AG04450 (cell line): Measurements from ENCODE around the gene ATP12A. TPM values are rescaled to one million over a fixed set of nuclear protein-coding genes. Genes with fewer than 3 reads are reported as not detected.
A peak's percentile ranks its signal among the peaks of the same experiment; 100 is the strongest.

Source experiments
- CTCF ChIA-PET: fragments of 300-600, 350-600 bp; formaldehyde crosslinking; extraction: SDS; loops from one replicate; lab custom pipeline; 2022; ENCODE audit warnings: antibody characterized with exemption, inconsistent platforms; lab: Charles Lee
- POLR2A ChIA-PET: fragments of 350-600 bp; formaldehyde crosslinking; extraction: SDS; loops from one replicate; lab custom pipeline; 2021; ENCODE audit warnings: antibody characterized with exemption, inconsistent platforms; lab: Yijun Ruan, JAX
- DNase-seq: peaks from one replicate; pipeline ENCODE4 v3.0.0-alpha.2; 2011; ENCODE audit warnings: low read depth, low spot score
- H3K27ac ChIP-seq: one replicate; pipeline ENCODE4 v1.5.1; 2012; ENCODE audit warnings: low read depth, low read length, control low read depth
- H3K27me3 ChIP-seq: one replicate; pipeline ENCODE4 v1.6.0; 2012; ENCODE audit warnings: low read length; ENCODE audit not compliant: control insufficient read depth, insufficient read depth
- H3K4me3 ChIP-seq: 2 replicates; pipeline ENCODE4 v1.5.1; 2011; ENCODE audit warnings: mild to moderate bottlenecking, low read depth, low read length, control low read depth
- H3K9me3 ChIP-seq: 2 replicates; pipeline ENCODE4 v1.5.1; 2012; ENCODE audit warnings: low read length; ENCODE audit not compliant: control insufficient read depth, insufficient read depth
- CTCF ChIP-seq: IDR thresholded peaks from 2 replicates; pipeline ENCODE4 v1.5.1; 2011; ENCODE audit warnings: low read depth, low read length, control low read depth, inconsistent platforms
- polyA plus RNA-seq: library from polyadenylated mRNA; depleted of rRNA; stranded (reverse); fragments of >200 nt; gene quantifications from 2 replicates; pipeline ENCODE4 v1.2.3, GENCODE V29; 2011

ATP12A gene
- polyA plus RNA-seq, 1 experiment = not detected

- DNase-seq = no peak
- Histone ChIP-seq H3K27me3 (no peaks in the 10 kb centered on the region), H3K9me3 (no peaks in the 10 kb centered on the region), H3K27ac (no peak overlapping the region), H3K4me3 (no peak overlapping the region)
- TF ChIP-seq CTCF = no peak
- ChIA-PET POLR2A (no interaction called here), CTCF (no interaction called here)
Observed at GRCh38 chr13:24688950-24689349, 8.7 kb downstream of the ATP12A start.

DNA sequence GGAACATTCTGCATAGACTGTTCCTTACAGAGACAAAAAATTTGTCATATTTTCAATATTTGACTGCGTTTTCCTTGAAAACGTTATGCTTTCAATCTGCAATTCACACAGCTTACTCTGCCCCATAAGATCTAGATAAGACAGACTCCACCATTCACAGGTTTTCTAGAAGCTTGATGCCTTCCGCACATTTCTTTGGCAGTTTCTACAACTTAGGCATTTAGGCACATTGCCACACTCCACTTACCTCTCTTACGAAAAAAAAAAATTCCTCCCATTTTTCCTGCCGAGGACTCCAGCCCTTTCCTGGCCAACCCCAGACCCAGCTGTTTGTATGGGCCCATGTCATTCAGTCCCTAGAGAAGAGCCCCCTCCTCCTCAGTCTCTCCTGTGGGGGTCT lies 11.2 kb downstream of the ATP12A start:
- ChIA-PET POLR2A (no interaction called here), CTCF (interaction anchor here (2.2 kb wide), 1 partner anchor 9 kb away, joined by 8 read pairs; no protein-coding TSS in a partner anchor)
- Histone ChIP-seq H3K27me3 (no peaks in the 10 kb centered on the region), H3K27ac (no peak overlapping the region), H3K9me3 (no peaks in the 10 kb centered on the region), H3K4me3 (no peak overlapping the region)
- DNase-seq = no peak
- TF ChIP-seq CTCF = no peak

DNA sequence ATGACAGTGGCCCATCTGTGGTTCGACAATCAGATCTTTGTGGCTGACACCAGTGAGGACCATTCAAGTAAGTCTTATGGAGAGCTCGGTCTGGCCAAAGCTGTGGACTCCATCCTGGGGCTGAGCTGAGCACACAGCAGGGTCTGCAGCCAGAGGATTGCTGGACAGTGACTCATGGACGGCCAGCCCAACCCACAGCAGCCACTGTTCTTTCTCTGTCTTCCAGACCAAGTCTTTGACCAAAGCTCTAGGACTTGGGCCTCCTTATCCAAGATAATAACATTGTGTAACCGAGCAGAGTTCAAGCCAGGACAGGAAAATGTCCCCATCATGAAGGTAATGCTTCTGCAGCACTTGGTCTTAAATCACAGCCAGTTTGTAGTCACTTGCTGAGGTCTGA lies 12.4 kb downstream of the ATP12A start:
- no peaks in the 10 kb centered on the region for H3K27me3 ChIP-seq
- H3K4me3 ChIP-seq = no peak overlapping the region
- H3K27ac ChIP-seq = no peak overlapping the region
- POLR2A ChIA-PET = interaction anchor here (0.6 kb wide), 1 partner anchor 979 kb away, joined by 3 read pairs; no protein-coding TSS in a partner anchor
- TF ChIP-seq CTCF = no peak
- CTCF ChIA-PET = interaction anchor here (0.7 to 2.2 kb wide), 4 partner anchors 10 to 112 kb away, joined by 3 to 8 read pairs (median 4); no protein-coding TSS in a partner anchor
- H3K9me3 ChIP-seq = no peaks in the 10 kb centered on the region
- DNase-seq = no peak

DNA sequence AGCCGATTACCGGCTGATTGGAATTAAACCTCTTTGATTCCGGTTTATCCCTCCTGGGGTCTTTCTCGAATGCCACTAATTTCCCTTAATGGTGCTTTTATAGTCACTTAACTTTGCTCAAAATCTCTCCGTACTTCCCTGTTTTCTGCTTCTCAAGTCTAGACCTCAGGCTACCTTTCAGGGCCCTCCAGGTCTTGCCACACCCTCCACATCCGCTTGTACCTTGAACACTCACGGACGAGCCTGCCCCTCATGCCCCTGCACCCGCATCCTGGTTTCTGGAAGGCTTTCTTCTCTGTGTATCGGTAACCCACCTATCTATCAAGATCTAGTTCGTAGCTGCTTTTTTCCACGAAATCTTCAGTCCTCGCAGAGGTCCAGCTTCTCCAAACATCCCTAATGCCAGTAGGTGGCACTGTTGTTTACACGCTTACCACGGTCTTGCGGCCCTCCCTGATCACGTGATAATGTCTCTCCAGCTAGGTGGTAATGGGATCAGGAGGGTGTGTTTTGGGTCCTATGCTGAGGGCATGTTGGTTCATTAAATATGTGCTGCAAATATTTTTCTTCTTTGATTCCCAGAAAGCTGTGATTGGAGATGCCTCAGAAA lies 13.8 kb downstream of the ATP12A start:
- TF ChIP-seq CTCF = peak; percentile 60
- no peak overlapping the region for H3K4me3 ChIP-seq
- ChIA-PET POLR2A (interaction anchor here (0.6 kb wide), 1 partner anchor 210 kb away, joined by 4 read pairs; no protein-coding TSS in a partner anchor), CTCF (interaction anchor here (0.6 to 1.9 kb wide), 17 partner anchors 8 to 1811 kb away, joined by 3 to 14 read pairs (median 4); no protein-coding TSS in a partner anchor)
- H3K27me3 ChIP-seq = no peaks in the 10 kb centered on the region
- no peaks in the 10 kb centered on the region for H3K9me3 ChIP-seq
- DNase-seq = no peak
- no peak overlapping the region for H3K27ac ChIP-seq

DNA sequence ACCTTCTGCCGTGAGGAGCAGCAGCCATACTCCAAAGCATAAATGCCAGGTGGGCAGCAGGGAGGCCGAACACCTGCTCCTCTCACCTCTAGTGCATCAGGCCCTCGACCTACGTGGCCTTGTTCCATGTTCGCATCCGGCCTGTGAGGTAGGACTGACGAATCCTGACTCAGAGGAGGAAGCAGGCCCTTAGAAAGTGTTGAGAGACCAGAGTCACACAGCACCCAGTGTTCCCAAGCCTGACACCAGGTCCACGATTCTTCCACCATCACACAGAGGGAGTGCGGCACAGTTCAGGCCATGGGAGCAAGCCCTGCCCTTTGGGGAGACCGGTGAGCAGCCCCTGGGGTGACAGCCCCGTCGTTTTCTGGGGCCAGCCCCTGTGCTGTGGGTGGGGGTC lies 14.7 kb downstream of the ATP12A start:
- TF ChIP-seq CTCF = no peak

More for the DNA sequence above, 14.7 kb downstream of the ATP12A start:
- ChIA-PET CTCF (interaction anchor here (0.9 to 1.9 kb wide), 8 partner anchors 7 to 274 kb away, joined by 4 to 14 read pairs (median 5); no protein-coding TSS in a partner anchor), POLR2A (no interaction called here)
- no peak for DNase-seq
- H3K9me3 ChIP-seq = no peaks in the 10 kb centered on the region
- H3K27me3 ChIP-seq = no peaks in the 10 kb centered on the region
- H3K27ac ChIP-seq = no peak overlapping the region
- no peak overlapping the region for H3K4me3 ChIP-seq
